ENCODE data around the gene SLCO1B3. TPM values are rescaled to one million over a fixed set of nuclear protein-coding genes. Genes with fewer than 3 reads are reported as not detected.

Gene SLCO1B3
- total and polyA plus RNA-seq, 2 of the 4 experiments (the other 2 are of a cell fraction): not detected

- no peak for DNase-seq
- no peak overlapping the region for H4K5ac ChIP-seq (ENCODE audit: low read depth, low read length)
- H3K9me1 ChIP-seq (ENCODE audit: insufficient read depth, low read length): no peaks in the 10 kb centered on the region
- H2AK9ac ChIP-seq (replicated peaks; ENCODE audit: low read depth, low read length, poor library complexity): no peak overlapping the region
- no peaks in the 10 kb centered on the region; the same call in 1 of the 2 replicates for H3K9me3 ChIP-seq (ENCODE audit: control insufficient read depth, insufficient read depth, low read length)
- dilution Hi-C loops (cut with HindIII; ENCODE audit: low sequenced_read_pairs, unreplicated experiment): no loop called here
- H2AFZ ChIP-seq (replicated peaks; ENCODE audit: low read length, poor library complexity): no peak overlapping the region
- WGBS, 2 experiments (ENCODE audit: extremely low coverage in 2 of 2, insufficient read length in 1 of 2): no CpG with 5 or more reads among the region's 1 CpG
- no peak overlapping the region for H3K56ac ChIP-seq (ENCODE audit: extremely low read depth, insufficient read depth, low read length)
- no peaks in the 10 kb centered on the region for H3K4me1 ChIP-seq (ENCODE audit: control insufficient read depth, insufficient read depth, low read length)
- H3K79me1 ChIP-seq (ENCODE audit: low read depth in 1 of 2, low read length in 2 of 2): no peaks in the 10 kb centered on the region
- H2BK5ac ChIP-seq (ENCODE audit: low read depth, low read length, poor library complexity, severe bottlenecking): no peak overlapping the region
- ChIA-PET CTCF (no interaction called here), POLR2A (ENCODE audit: unreplicated experiment) (no interaction called here)
- no peak overlapping the region for H3K18ac ChIP-seq (ENCODE audit: low read depth, low read length)
- no TSS peak for BruUV-seq (replicated peaks)
- no peak overlapping the region for H3K27ac ChIP-seq (ENCODE audit: insufficient read depth, low read length)
- no peaks in the 10 kb centered on the region for H3K27me3 ChIP-seq (ENCODE audit: control insufficient read depth, insufficient read depth, low read length)
- H4K8ac ChIP-seq (ENCODE audit: low read depth in 2 of 2, low read length in 2 of 2): no peak overlapping the region
- H4K20me1 ChIP-seq (ENCODE audit: insufficient read depth, low read length): no peaks in the 10 kb centered on the region
- H4K91ac ChIP-seq (ENCODE audit: insufficient read depth, low read depth, low read length): no peak overlapping the region
- no peak overlapping the region for H3K4ac ChIP-seq (ENCODE audit: low read depth, low read length)
- TF ChIP-seq RCOR1 (IDR thresholded peaks at IDR 0.05; ENCODE audit: insufficient replicate concordance, low read length) (no peak), FOS (IDR thresholded peaks at IDR 0.05; ENCODE audit: low read depth, low read length) (no peak), CTCF (conservative IDR thresholded peaks at IDR 0.05; ENCODE audit: low read depth, low read length) (no peak), CHD1 (IDR thresholded peaks at IDR 0.05; ENCODE audit: low read depth, low read length) (no peak), CEBPB (IDR thresholded peaks at IDR 0.05; ENCODE audit: low read depth, low read length) (no peak), USF2 (IDR thresholded peaks at IDR 0.05; ENCODE audit: low read depth, low read length) (no peak), RFX5 (IDR thresholded peaks at IDR 0.05; ENCODE audit: low read depth, low read length) (no peak), ELK1 (IDR thresholded peaks at IDR 0.05; ENCODE audit: borderline replicate concordance, low read depth, low read length) (no peak), RAD21 (IDR thresholded peaks at IDR 0.05; ENCODE audit: low read length) (no peak), SMC3 (IDR thresholded peaks at IDR 0.05; ENCODE audit: low read depth, low read length) (no peak)
- in situ Hi-C loops (cut with MboI; ENCODE audit: low sequenced_read_pairs): no loop called here
- no peak for ATAC-seq (ENCODE audit: low read depth)
- H2BK20ac ChIP-seq (ENCODE audit: low read depth, low read length): no peak overlapping the region
- no peak overlapping the region for H3K23ac ChIP-seq (ENCODE audit: low read depth, low read length)
- no peak overlapping the region for H2BK15ac ChIP-seq (ENCODE audit: low read depth, low read length)
- H3K36me3 ChIP-seq (ENCODE audit: control insufficient read depth, insufficient read depth, low read length): no peaks in the 10 kb centered on the region
- H3K9ac ChIP-seq (ENCODE audit: low read depth, low read length): no peak overlapping the region
- no peak overlapping the region for H3K4me3 ChIP-seq (ENCODE audit: insufficient read depth, low read depth, low read length)
- H2BK120ac ChIP-seq (ENCODE audit: low read depth, low read length): no peak overlapping the region
- no peak overlapping the region for H3K14ac ChIP-seq (replicated peaks; ENCODE audit: low read depth, low read length)
- no peak overlapping the region for H3K4me2 ChIP-seq (ENCODE audit: low read depth, low read length)
- intact Hi-C loops (cut with micrococcal nuclease): no loop called here
- H2AK5ac ChIP-seq (ENCODE audit: low read depth, low read length): no peak overlapping the region
Observed at GRCh38 chr12:20830456-20830855, 20.0 kb downstream of the SLCO1B3 start.
